Measurements from ENCODE around the gene PLXNA2.

The PLXNA2 gene

DNA sequence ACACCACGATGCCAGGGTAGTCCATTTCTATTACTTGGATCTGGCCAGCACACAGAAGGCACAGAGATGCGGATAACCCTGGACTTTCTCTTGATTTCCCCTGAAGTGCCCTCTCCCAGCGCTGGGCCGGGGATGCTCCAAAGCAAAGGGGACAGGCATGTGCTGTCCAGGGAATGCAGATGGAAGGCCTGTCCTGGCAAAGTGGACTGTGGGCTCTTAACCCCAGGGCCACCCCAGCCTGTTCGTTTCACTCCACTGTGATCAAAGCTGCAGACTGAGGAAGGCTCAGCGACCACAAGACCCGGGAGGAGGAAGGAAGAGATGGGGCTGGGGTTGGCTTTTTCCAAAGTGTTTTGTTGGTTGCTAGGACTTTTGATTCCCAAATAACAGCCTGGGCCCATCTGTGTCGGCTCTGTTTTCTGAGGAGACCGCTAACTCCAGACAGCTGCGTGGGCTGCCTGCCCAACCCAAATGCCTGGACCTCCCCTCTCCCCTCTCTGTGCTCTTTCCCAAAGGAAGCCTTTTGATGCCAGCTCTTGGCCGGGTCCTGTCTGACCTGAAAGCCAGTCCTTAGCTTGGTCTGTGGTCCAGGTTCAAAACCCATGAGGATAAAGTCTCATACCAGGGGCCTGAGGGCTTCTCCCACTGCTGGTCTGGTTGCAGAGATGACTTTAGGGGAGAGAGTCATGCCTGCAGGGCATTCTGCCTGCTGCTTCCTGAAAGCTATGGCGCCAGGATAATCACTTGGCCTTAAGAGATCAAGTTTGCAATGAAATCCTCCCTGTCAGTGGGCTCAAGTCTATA lies 213.7 kb downstream of the PLXNA2 start:
- Mint-ChIP-seq H3K4me1 (ENCODE audit: low read depth) (no peaks in the 10 kb centered on the region), H3K27ac (no peak overlapping the region), H3K36me3 (ENCODE audit: low read depth) (no peaks in the 10 kb centered on the region), H3K27me3 (peaks cover 8% of the 10 kb centered on the region), H3K4me3 (no peak overlapping the region), H3K9me3 (no peaks in the 10 kb centered on the region)
- DNase-seq, result no peak

DNA sequence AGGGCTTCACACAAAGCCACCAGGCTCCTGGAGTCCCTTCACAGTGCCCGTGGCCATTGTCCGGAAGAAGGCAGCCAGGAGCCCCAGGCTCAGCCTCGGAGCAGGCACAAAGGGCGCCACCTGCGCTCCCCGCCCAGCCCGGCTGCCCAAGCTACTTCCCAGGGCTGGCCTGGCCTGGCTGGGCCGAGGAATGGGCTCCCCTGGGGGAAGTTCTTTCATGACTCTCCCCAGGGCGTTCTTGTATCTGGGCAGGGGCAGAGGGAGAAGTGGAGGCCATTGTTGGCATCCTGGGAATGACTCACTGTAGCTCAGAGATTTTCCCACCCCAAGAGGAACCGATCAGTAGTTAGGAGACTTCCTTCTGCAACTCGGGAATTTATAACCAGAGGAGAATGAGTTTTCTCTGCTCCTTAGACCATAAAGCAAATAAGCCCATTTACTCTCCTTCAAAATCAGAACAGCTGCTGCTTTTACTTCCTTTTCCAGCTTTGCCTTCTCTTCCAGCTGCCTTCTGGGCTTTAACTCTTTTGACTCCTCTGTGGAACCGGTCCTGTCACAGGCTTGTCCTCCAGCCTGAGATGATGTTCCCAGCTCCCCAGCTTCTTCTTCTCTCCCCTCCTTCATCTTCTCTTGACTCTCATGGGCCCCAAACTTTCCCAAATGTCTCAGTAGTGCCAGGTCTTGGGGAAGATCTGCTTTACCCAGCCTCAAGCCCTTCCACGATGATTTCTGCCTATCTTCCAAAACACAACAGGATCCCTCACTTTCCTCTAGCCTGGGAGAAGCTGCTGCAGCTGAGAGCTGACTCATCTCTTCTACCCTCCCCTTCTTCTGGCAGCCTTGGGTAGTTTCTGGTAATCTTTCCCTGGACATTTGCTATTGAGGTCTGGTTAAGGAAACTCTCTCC lies 214.6 kb downstream of the PLXNA2 start:
- no peaks in the 10 kb centered on the region for H3K4me1 Mint-ChIP-seq (ENCODE audit: low read depth)
- H3K27ac Mint-ChIP-seq, result peak overlapping the region; percentile 17

DNA sequence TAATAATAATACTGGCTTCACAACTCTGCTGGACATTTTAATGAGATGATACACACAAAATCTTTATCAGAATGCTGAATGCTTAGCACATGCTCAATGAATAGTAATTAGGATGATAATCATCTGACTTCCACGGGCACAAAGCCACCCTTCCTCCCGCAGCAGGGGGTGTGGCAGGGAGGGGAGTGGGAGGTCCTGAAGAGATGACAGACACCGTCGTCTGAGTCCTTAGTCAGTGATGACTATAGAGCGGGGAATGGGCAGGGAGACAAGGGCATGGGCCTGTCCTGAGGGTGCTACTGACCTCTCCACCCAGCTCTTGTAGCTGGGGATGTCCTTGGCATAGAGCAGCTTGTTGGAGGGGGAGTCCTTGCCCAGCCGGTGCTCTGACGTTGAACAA lies 215.7 kb downstream of the PLXNA2 start:
- no peaks in the 10 kb centered on the region for H3K4me1 Mint-ChIP-seq (ENCODE audit: low read depth)
- peaks cover 6% of the 10 kb centered on the region for H3K27me3 Mint-ChIP-seq
- H3K4me3 Mint-ChIP-seq, result no peak overlapping the region
- DNase-seq, result no peak
- no peak overlapping the region for H3K27ac Mint-ChIP-seq
- no peaks in the 10 kb centered on the region for H3K9me3 Mint-ChIP-seq
- no peaks in the 10 kb centered on the region for H3K36me3 Mint-ChIP-seq (ENCODE audit: low read depth)

More for the DNA sequence above, 214.6 kb downstream of the PLXNA2 start:
- H3K4me3 Mint-ChIP-seq, result no peak overlapping the region
- no peaks in the 10 kb centered on the region for H3K36me3 Mint-ChIP-seq (ENCODE audit: low read depth)
- peaks cover 8% of the 10 kb centered on the region for H3K27me3 Mint-ChIP-seq
- no peak for DNase-seq
- H3K9me3 Mint-ChIP-seq, result no peaks in the 10 kb centered on the region

DNA sequence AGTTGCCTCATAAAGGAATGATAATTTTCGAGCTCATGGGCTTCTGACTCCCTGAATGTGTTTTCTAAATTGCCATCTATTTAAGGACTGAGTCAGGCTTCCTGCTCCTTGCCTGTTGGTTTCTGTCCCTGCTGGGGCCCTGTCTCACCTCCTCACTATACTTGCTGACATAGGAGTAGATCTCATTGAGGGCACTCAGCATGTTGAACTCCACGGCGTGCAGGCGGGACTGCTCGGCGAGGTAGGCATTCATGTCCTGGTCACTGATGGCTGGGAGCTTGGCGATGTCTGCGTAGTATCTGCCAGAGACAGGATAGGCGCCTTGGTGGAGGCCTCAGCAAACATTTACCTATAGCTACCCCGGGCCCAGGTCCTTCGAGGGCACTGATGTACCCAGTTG lies 216.3 kb downstream of the PLXNA2 start:
- H3K27me3 Mint-ChIP-seq, result peaks cover 6% of the 10 kb centered on the region
- no peaks in the 10 kb centered on the region for H3K4me1 Mint-ChIP-seq (ENCODE audit: low read depth)
- H3K36me3 Mint-ChIP-seq (ENCODE audit: low read depth), result no peaks in the 10 kb centered on the region
- no peaks in the 10 kb centered on the region for H3K9me3 Mint-ChIP-seq
- no peak for DNase-seq
- no peak overlapping the region for H3K4me3 Mint-ChIP-seq
- H3K27ac Mint-ChIP-seq, result no peak overlapping the region

DNA sequence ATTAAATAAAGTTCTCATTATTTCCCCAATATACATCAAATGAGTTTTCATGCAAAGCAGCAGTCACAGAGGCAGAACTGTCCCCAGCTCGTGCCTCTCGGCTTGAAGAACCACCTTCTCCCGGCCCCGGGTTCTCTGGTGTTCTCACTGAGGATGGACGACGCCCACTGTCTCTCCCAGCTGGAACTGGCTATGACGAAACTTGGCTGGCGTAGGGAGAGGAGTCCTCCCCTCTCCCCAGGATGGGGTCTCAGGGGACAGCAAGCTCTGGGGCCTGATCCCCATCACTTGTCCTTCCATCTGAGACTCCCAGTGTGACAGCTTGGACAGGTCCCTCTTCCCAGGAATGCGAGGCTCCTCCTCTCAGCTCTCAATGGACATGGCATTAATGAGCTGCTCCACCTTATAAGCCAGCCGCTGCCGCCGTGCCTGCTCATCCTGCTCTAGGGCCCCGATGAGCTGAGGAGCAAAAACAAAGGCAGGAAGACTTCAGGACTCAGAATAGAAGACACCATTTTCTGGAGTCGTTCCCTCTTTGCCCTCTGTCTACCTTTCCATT lies 217.2 kb downstream of the PLXNA2 start:
- DNase-seq, result no peak
- H3K4me1 Mint-ChIP-seq (ENCODE audit: low read depth), result no peaks in the 10 kb centered on the region
- no peak overlapping the region for H3K4me3 Mint-ChIP-seq
- no peak overlapping the region for H3K27ac Mint-ChIP-seq
- peaks cover 6% of the 10 kb centered on the region for H3K27me3 Mint-ChIP-seq
- H3K9me3 Mint-ChIP-seq, result no peaks in the 10 kb centered on the region
- no peaks in the 10 kb centered on the region for H3K36me3 Mint-ChIP-seq (ENCODE audit: low read depth)

DNA sequence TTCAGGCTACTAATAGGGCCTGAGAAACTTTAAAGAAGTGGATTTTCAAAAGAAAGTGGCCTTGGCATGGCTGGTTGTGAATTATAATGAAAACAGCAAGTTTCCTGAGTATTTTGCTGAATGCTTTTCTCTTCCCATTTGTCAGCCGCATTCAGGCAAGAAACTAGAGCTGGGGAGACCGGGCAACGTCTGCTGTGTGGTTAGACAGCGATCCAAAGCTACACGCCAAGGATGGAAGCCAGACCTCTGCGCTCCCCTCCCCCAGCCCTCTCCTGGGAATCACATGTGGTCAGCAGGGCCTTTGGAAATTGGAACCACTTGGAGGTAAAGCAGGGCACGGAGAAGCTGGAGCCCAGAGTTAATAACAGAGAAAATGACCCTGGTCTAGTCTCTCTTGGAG lies 219.2 kb downstream of the PLXNA2 start:
- no peaks in the 10 kb centered on the region for H3K9me3 Mint-ChIP-seq
- H3K36me3 Mint-ChIP-seq (ENCODE audit: low read depth), result no peaks in the 10 kb centered on the region
- DNase-seq, result no peak
- H3K4me1 Mint-ChIP-seq (ENCODE audit: low read depth), result no peaks in the 10 kb centered on the region
- no peaks in the 10 kb centered on the region for H3K27me3 Mint-ChIP-seq
- no peak overlapping the region for H3K4me3 Mint-ChIP-seq
- no peak overlapping the region for H3K27ac Mint-ChIP-seq

DNA sequence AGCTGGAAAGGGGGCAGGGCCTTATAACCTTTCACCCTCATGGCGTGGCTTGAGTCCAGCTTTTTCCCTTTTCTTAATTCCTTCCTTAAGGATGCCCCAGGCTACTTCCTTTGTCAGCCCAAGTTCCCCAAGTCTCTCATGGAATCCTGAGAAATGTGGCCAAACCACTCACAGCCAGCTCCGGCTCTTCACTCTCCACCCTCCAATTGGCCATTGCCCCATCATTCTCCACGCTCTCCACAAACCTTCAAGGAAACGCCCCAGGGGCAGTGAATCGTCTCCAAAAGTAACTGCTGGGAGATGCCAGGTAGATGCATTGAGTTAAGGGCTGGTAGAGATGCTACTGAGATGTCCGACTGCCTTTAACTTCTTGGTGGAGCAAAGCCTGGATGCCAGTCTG lies 219.8 kb downstream of the PLXNA2 start:
- H3K9me3 Mint-ChIP-seq, result no peaks in the 10 kb centered on the region
- no peak overlapping the region for H3K4me3 Mint-ChIP-seq
- DNase-seq, result no peak
- H3K36me3 Mint-ChIP-seq (ENCODE audit: low read depth), result no peaks in the 10 kb centered on the region
- no peaks in the 10 kb centered on the region for H3K4me1 Mint-ChIP-seq (ENCODE audit: low read depth)
- no peaks in the 10 kb centered on the region for H3K27me3 Mint-ChIP-seq
- no peak overlapping the region for H3K27ac Mint-ChIP-seq

DNA sequence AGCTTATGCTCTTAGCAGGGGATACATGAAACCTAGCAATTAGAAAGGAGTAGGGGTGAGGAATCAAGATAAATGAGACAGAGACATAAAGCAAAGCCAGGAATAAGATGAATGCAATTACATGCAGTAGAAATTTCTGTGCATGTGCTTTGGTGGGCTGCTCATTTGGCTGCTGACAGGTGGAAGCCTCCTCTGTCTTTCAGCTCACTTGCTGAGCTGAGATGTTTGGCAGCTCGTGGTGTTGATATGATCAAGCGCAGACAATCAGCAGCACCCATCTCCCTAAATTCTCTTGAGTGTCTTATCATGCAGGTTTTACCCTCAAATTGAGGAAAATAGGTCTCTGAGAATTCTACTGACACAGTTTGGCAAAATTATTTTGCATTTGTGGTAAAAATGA lies 224.9 kb downstream of the PLXNA2 start:
- Mint-ChIP-seq H3K9me3 (no peaks in the 10 kb centered on the region), H3K4me1 (ENCODE audit: low read depth) (no peaks in the 10 kb centered on the region), H3K4me3 (no peak overlapping the region), H3K27me3 (peaks cover 5% of the 10 kb centered on the region), H3K36me3 (ENCODE audit: low read depth) (no peaks in the 10 kb centered on the region), H3K27ac (no peak overlapping the region)
- DNase-seq, result no peak

DNA sequence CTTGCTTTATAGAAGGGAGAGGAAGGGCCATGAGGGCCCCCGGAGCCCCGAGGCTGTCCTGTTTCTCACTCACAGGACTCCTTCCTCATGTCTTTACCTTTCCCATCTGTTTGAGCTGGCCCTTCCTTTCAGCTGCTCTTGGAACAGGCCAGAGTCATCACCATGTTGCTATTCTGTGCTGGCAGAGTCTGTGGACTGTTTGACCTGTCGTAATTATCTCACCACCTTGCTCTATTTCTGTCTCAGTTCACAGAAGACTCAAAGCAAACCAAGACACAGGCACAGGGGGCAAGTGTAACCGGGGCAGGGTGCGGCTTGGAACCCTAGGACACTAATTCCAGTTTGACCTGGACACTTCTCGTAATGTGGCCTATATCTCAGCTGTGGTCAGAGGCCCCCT lies 228.9 kb downstream of the PLXNA2 start:
- Mint-ChIP-seq H3K36me3 (ENCODE audit: low read depth) (no peaks in the 10 kb centered on the region), H3K4me3 (no peak overlapping the region)
- no peak for DNase-seq

DNA sequence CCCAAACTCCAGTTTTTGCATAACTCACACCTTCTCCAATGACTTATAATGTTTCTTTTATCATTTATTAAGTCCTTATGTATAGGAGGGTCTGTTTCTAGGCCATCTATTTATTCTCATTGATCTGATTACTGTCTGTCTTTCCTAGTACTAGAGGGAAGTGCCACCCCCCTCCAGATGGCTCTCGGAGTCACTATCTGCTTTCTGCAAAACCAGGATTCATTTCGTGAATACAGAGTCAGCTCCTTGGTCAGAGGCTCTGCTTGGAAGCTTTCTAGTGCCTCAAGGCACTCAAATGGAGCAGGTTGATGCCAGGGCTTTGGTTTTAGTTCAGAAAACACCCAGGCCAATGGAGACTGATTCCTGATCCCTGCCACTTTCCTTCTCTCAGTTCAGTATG lies 231.0 kb downstream of the PLXNA2 start:
- no peak overlapping the region for H3K27ac Mint-ChIP-seq
- no peaks in the 10 kb centered on the region for H3K4me1 Mint-ChIP-seq (ENCODE audit: low read depth)
- H3K4me3 Mint-ChIP-seq, result no peak overlapping the region
- peaks cover 1% of the 10 kb centered on the region for H3K27me3 Mint-ChIP-seq
- no peak for DNase-seq
- H3K9me3 Mint-ChIP-seq, result no peaks in the 10 kb centered on the region
- H3K36me3 Mint-ChIP-seq (ENCODE audit: low read depth), result no peaks in the 10 kb centered on the region

More for the DNA sequence above, 228.9 kb downstream of the PLXNA2 start:
- no peaks in the 10 kb centered on the region for H3K4me1 Mint-ChIP-seq (ENCODE audit: low read depth)
- no peak overlapping the region for H3K27ac Mint-ChIP-seq
- peaks cover 5% of the 10 kb centered on the region for H3K27me3 Mint-ChIP-seq
- H3K9me3 Mint-ChIP-seq, result no peaks in the 10 kb centered on the region

DNA sequence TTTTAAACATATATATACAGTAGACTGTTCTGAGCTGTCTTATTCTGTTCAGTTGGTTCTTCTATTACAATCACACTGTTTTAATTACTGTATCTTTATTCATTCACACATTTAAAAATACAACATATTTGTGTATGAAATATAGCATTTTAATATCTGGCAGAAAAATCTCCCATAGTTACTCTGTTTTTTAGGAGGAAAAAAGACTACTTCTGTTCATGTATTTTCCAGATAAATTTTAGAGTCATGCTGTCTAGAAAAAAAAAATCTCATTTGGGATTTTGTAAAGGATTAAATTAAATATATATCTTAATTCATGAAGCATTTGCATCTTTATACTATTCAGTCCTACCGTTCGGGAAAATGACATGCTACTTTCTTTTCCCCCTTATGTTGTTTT lies 231.5 kb downstream of the PLXNA2 start:
- no peaks in the 10 kb centered on the region for H3K9me3 Mint-ChIP-seq
- H3K4me1 Mint-ChIP-seq (ENCODE audit: low read depth), result no peaks in the 10 kb centered on the region
- DNase-seq, result no peak
- no peak overlapping the region for H3K4me3 Mint-ChIP-seq
- no peak overlapping the region for H3K27ac Mint-ChIP-seq
- no peaks in the 10 kb centered on the region for H3K36me3 Mint-ChIP-seq (ENCODE audit: low read depth)
- no peaks in the 10 kb centered on the region for H3K27me3 Mint-ChIP-seq

DNA sequence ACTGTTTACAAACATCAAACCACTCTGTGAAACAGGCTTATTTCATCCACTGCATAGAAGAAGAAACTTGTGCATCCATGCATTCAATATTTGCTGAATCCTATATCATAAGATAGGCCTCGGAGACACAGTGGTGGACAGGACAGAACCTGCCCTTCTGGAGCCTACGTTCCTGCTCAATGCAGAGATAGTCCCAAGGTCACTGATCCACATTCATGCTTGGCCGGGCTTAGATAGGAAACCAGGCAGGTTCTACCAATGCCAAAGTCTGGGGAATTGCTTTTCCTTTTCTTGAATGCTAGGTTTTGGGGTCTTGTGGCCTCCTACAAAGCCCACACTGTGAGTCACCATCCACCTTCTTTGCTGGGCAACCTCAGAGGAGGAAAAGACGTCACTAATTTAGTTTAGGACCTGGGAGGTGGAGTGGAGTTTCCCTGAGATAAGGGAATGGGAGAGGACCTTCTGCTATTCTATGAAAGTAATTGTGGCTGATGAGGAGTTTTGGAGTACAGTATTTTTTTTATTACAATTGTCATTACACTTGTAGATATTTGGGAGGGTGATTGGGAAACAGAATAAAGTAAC lies 233.6 kb downstream of the PLXNA2 start:
- Mint-ChIP-seq H3K27me3 (no peaks in the 10 kb centered on the region), H3K4me3 (no peak overlapping the region), H3K27ac (no peak overlapping the region), H3K36me3 (ENCODE audit: low read depth) (no peaks in the 10 kb centered on the region), H3K9me3 (no peaks in the 10 kb centered on the region), H3K4me1 (ENCODE audit: low read depth) (no peaks in the 10 kb centered on the region)
- DNase-seq, result no peak

DNA sequence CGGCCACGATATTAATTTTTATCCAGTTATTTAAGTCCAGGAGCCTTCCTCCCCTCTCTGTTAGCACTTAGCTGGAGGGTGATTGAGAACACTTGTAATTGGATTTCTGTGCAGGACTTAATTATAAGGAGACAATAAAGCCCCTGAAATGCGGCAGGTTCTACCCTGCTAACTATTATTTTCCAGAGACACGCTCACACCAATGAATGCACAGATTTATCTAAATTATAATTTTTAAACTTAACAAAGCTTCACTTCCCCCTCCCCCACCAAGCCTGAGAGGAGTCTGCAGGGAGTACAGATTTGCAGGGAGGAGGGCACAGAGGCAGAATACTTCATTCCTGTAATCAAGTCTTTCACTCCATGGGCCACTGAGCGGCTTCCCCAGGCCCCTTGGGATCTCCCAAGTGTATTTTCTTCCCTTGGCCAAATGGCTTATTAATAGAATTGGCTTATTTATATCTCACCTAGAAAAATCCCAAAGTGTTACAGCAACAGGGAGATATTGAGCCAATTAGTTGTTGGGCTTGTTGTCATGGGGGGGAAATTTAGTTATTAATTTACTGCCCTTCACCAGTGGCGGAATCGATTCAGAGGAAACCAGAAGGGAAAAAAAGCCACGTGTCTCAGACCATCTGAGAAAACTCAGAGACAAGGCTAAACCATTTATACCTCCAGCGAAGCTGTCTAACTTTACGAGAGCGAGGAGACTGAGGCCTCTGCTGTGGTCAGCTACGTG lies 234.3 kb downstream of the PLXNA2 start:
- Mint-ChIP-seq H3K36me3 (ENCODE audit: low read depth) (no peaks in the 10 kb centered on the region), H3K27me3 (no peaks in the 10 kb centered on the region), H3K9me3 (no peaks in the 10 kb centered on the region), H3K4me3 (no peak overlapping the region), H3K27ac (no peak overlapping the region), H3K4me1 (ENCODE audit: low read depth) (no peaks in the 10 kb centered on the region)
- DNase-seq, result no peak

DNA sequence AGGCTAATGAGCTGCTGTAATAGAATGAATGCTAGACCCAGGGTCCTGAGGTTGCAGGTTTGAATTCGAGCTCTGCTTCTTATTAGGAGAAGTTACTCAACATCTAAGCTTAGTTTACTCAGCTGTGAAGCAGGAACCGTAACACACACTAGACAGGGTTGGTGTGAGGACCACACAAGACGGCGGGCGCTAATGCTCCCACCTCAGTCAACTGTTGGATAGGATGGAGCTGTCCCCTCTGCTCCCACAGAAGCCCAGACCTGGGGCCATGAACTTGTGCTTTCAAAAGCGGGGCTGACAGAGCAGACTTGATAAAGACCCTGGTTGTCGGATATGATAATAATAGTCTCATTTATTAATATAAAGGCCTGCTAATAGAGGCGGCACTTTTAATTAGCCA lies 234.9 kb downstream of the PLXNA2 start:
- Mint-ChIP-seq H3K36me3 (ENCODE audit: low read depth) (no peaks in the 10 kb centered on the region), H3K9me3 (no peaks in the 10 kb centered on the region), H3K27me3 (no peaks in the 10 kb centered on the region), H3K4me3 (no peak overlapping the region), H3K27ac (no peak overlapping the region), H3K4me1 (ENCODE audit: low read depth) (no peaks in the 10 kb centered on the region)
- no peak for DNase-seq

All from activated T-cell treated with anti-CD3 and anti-CD28 coated beads, Interleukin-2, amount 50 U/mL, for 24 hours (primary cell).